GM12891 (cell line): ENCODE measurements around the gene RAC3.

ENCODE experiments used
- POLR2A ChIP-seq: IDR thresholded peaks from 2 replicates; pipeline ENCODE4 v1.6.1; 2011; ENCODE audit warnings: low read depth, low read length, control low read depth
- POLR2AphosphoS5 ChIP-seq: IDR thresholded peaks from 2 replicates; pipeline ENCODE4 v1.6.1; 2011; ENCODE audit warnings: low read depth, low read length, control low read depth

GRCh38 chr17:82053130-82053529 lies 21.7 kb downstream of the RAC3 start:
- TF ChIP-seq POLR2A (no peak), POLR2AphosphoS5 (no peak)
